Stimulated activated naive CD8-positive, alpha-beta T cell treated with anti-CD3 and anti-CD28 coated beads, Interleukin-15, Interleukin-2, amounts not matched to agents 100 U/mL and 50 U/mL, for 24 hours (primary cell): ENCODE data around the gene ERP27.
A peak's percentile ranks its signal among the peaks of the same experiment; 100 is the strongest.

ENCODE experiments used
- ATAC-seq: fragments of 150-1000 bp; cut with Tn5 transposase; one replicate; pipeline ENCODE4 v1.10.0; 2021
- DNase-seq: peaks from one replicate; pipeline ENCODE4 v3.0.0; 2021

The ERP27 gene

DNA sequence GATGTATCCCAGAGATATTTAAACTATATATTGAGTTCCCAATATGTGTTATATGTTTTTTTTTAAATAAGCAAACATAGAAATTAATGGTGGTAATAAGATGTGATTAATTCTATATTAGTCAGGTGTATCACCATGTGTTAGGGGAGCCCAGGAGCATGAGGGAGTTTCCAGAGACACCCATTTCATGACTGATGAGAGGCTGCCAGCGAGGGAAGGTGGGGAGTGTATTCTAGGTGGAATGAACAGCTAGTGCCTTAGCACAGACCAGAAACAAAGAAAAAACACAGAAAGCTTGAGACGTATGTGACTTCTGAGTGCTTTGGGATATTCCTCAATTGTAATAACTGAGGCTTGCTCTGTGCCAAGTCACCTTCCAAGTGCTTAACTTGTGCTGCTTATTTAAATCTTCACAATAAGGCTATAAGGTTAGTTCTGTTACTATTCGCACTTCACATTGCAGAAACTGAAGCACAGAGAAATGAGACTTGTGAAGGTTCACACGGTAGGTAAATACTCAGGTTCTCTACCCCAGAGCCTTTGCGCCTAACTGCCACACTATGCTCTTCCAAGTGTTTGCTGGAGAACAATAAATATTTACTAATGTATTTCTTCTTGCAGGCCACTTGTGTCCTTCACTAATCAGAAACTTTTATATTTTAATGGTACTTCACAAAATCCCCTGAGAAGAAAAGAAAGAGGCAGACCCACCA, 34.8 kb downstream of the ERP27 start:
- ATAC-seq (no peak), DNase-seq (no peak)

DNA sequence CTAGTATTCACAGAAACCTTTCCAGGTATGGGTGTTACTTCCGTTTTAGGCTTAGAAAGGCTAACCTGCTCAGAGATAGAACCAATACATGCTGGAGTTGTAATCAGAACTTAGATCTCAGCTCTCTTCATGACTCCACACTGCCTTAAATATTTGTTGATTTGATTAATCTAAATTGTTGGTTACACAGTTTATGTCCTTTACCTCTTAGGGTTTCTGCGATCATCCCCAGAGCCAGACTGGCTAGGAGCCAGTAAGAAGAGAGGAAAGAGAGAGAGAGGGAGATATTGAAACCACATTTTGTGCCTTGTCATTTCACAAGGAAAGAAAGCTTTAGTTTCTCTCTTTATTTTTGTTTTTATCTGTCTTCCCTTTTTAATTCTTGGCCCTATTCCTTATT, 35.9 kb downstream of the ERP27 start:
- DNase-seq = no peak

DNA sequence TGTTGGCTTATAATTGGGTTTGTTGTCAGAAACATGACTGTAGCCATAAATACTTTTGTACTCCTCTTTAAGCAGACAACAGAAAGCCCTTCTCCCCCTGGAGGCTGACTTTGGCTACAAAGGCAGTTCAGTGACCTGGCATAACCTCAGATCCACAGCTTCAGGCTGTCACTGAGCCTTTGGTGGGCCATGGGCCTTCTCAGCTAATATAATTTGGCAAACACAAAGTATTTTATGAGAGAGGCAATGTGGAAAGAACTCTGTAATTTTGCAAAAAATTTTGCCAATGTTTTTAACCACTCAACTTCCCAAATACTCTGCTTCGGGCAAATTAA, 37.1 kb downstream of the ERP27 start:
- DNase-seq (no peak), ATAC-seq (no peak)

More for the DNA sequence above, 35.9 kb downstream of the ERP27 start:
- no peak for ATAC-seq

DNA sequence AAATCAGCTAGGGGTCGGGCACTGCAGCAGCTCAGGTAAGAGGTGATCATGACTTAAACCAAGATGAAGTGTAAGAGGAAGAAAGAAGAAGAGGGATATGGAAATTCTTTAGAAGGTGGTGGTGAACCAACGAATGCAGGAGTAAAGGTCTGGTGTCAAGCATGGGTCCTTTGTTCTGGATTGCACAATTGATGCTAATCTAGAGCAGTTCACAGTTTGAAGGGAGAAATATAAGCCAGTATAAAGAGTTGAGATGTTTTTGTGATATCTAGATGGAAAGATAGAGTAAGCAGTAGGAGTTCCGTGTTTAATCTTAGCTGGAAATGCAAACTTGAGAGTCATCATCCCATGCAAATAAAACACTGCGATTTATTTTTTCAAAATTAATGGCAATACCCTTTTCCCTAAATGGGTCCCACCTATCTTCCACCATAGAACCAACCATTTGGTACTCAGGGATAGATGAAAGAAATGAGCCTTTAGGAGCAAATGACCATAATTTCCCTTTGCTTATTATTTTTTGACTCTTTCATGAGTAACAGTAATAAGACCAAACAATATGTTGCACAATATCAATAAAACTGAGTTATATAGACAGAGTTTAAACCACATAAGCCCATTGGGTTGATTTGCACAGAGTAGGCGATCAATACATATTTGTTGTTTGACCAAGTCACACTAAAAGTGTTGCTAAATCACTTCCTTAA, 37.7 kb downstream of the ERP27 start:
- ATAC-seq (no peak), DNase-seq (no peak)

DNA sequence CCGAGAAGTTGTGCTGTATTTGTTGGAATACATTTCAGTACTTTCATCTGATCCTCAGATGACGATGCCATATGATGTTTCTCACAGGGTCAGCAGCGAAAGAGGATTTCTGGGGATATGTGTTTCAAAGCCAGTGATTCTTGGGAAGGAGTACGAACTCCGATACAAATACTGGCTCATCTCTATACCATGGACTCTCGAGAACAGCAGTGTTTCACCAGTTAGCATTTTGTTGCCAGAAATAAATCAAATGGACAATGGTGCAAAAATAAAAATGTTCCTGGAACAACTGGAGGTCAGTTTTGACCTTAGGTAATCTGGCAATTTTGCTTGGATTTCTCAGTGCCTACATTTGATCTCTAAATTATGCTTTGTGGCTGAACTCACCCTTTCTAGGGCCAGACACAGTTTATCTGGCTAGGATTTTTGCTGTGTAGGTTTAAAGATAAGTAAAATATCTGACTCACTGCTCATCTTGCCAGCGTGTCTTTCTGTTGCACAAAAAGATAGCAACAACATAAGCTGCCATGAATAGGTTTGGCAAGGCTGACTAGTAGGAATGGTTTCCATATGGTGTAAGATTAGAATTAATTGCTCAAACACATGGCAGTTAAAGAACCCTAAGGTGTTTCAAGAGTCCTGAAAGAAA, 41.7 kb downstream of the ERP27 start:
- ATAC-seq (no peak), DNase-seq (no peak)

DNA sequence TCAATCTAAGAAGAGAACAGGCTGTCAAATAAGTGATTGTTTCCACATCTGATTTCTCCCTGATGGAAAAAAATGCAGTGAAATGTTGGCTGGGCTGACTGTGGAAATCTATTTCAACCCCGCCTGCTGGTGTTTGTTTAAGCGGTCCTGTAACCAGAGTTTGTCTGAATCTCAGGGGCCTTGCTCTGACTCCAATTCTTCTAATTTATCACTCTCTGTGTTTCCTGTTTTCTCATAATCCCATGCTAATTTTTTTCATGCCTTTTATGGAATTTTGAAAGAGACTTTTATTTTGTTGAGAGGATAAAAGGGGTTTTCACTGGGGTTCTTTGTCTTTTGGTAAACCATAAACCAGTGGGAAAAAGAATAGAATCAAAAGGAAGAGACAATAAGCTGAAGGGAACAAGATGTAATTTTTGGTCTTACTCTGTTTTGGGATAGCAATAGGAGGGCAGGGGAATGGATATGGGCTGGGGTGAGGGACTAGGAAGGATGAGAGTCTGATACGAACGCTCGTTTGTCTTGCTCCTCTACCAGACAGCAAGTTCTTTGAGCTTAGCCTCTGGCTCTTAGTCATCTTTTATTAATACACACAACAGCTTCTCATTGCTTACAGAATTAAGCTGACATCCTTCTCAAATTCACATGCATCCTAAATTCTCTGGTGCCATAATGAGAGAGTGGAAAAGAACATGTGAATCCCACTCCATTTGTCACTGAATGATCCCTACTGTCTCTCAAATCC, 44.7 kb downstream of the ERP27 start:
- no peak for DNase-seq
- no peak for ATAC-seq

DNA sequence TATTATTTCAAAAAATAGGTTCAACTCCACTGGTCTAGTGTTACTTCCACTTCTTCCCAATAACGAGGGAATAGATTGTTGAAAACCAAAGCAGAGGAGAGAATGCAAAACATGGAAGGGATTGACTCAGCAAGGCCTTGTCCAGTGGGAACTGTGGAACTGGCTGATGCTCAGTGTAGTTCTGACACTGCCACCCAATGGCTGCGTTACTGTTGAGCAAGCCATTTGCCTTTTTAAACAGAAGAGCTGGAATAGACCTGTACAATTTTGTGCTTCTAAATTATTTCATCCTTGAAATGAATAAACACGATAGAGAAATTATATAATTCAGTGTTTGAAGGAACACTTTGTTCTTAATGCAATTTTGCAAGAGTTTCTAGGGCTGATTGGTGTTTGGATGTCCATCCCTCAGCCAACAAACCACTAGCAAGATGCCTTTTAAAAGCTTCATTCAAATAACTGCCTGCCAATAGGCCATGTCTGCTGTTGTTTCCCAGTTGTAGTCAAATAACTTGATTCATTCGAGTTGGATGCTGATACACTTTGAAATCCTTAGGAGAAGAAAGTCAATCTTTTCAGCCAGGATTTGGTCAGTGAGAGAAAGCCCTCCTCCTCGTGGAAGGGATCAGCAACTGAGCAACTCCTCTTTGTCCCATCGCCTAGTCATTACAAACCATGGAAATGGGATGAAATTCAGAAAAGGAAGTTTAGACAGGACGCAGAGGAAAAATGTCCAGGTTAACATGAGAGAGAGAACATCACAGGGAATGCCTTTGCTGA, 45.4 kb downstream of the ERP27 start:
- DNase-seq = no peak
- ATAC-seq = no peak

DNA sequence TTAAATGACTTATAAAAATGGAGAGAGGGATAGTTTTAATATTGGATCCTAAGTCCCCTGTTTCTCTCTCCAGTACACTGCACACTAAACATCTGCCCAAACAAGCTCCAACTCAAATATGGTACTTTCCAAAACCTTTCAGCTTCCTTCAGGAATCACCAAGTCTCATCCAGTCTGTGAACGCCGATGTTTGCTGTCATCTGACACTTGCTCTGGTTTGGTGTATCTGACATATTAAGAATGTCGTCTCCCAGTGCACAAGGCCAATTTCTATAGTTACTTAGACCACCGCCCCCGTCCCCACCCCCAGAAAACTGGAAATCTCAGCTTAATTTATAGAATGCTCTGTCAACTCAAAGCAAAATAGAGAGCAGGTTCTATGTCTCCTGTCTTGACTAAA, 47.6 kb downstream of the ERP27 start:
- no peak for ATAC-seq
- no peak for DNase-seq

DNA sequence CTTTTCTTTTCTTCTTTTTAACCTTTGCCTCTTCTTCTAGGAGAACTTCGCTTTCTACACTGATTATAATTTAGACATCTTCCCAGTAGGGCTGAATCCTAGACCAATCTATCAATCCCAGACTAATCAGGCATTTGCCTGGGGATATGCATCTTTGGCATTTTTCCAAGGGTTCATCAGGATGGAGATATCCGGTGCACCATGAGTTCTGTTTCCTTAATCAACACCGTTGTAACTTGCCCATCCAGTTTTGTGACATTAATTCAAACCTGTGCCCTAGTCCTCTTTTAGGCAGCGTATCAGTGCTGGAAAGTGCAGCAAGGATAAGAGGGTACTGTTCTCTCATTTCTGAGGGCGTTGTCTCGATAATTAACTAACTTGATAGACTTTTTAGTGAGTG, 52.1 kb downstream of the ERP27 start:
- no peak for DNase-seq
- no peak for ATAC-seq

DNA sequence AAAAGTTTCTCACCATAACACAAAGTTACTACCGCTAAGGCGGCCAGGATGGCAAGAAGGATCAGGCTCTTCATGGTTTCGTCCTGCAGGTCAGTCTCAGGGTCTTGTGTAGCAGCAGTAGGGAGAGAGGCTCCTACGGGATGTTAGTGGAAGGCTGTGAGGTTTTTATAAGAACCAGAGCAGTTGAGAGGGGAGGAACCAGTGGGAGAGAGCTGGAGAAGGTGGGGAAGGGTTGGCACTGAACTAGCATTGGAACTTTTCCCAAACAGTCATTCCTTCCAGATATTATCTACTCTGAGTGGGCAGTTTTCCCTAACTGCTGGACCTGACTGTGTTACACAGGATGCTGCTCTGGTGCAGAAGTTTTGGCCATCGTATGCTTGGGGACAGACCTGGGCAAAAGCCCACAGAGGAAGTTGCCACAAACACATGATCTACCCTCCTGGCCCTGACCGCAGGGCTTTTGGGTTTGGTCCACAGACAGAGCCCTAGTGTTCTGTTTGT, 52.6 kb downstream of the ERP27 start, which contains the start of gene MGP:
Gene MGP, minus strand, starts transcription at position 137 of the 504 bp plus-strand sequence. Its CDS starts 63 bp downstream, at position 74.
- ATAC-seq = no peak
- DNase-seq = no peak

DNA sequence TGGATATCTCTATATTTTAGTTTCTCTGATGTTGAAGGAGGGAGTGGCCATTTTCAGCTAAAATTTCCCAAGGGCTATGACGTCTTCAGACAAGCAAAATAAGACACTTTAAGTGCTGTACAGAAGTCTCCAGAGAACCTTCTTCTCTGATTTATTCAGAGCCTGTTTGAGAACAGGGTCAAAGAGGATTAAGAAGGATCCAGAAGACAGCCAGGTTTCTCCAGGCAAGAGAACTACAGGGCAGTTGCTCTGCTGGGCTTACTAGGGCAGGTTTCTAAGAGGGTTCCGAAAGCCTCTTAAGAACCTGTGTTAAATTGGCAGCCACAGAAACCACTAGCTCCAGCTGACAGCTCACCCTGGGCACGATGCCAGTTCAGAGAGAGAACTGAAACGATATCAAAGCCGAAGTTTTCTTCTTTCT, 53.9 kb downstream of the ERP27 start:
- peak; percentile 89 for ATAC-seq
- peak; percentile 77 for DNase-seq

DNA sequence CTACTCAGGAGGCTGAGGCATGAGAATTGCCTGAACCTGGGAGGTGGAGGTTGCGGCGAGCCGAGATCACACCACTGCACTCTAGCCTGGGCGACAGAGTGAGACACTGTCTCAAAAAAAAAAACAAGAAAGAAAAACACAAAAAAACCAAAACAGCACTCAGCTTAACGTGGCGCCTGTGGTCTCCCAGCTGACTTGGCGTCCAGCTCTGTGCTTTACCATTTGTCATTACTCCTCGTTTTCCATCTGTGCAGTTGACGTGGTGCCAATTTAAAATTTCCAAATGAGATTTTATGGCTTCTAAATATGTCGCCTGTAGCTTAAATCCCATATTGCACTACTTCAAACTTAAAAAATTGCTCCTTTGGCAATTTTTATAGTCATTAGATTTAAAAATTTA, 54.7 kb downstream of the ERP27 start:
- DNase-seq = no peak
- ATAC-seq = no peak

DNA sequence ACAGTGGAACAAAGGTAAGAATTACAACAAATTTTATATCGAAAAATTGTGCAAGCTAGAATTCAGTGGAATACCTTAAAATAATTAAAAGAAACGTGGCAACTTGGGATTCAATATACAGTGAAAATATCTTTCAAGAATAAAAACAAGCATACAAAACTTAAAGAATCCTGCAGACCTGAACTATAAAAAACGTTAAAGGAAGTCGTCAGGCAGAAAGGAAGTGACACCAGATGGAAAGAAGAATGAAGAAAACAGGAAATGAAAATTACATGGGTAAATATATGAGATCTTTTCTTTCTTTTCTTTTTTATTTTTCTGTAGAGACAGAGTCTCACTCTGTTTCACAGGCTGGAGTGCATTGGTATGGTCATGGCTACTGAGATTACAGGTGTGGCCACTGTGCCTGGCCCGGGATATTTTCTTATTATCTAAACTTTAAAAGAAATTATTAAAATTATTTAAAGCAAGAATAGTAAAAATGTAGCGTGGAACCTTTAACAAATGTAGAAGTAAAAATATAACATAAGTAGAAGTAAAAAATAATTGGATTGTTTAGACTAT, 57.4 kb downstream of the ERP27 start:
- ATAC-seq = no peak
- no peak for DNase-seq

DNA sequence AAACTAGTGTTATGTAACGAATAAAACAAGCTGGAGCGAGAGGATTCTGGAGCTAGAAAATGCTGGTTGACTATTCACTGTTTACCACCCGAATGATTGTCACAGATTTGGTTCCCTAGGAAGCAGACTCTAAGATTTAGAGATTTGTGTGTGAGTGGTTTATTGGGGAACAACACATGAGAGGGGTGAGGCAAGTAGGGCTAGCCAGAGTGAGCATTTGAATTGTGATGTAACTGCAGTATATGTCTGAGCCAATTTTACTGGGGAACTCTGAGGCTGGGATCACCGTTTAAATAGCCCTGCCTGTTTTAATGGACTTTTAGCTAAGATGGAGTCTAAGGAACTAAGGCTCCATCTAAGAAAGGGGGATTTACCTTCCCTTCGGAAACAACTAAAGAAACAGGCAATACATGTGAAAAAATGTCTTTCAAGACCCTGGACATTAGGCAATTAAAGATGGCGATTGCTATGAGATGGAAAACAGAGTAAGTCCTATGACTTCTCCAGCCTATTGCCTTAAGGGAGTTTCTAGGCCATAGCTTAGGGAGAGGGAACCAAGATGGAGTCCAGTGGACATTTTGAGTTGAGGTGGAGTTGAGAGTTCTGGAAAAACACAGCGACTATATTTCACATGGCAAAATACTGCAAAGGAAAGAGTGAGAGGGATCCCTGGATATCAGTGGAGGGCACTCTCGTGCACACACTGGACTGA, 59.0 kb downstream of the ERP27 start:
- ATAC-seq = no peak

DNA sequence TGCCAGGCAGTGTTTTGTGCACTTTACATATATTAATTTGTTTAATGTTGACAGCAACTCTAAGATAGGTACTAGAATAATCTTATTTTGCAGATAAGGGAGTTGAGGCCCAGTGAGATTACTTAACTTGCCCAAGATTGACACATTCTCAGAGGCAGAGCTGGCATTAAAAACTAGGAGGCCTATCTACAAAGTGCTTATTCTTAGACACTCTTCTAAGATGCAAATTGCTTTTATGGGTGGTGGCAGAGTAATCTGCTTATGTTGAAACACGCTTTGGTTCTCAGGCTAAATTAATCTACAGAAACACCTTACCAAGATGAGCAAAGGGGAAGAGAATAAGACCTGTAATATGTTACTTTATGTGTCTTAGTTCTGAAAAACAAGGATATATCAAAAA, 59.8 kb downstream of the ERP27 start:
- ATAC-seq (no peak), DNase-seq (no peak)

More for the DNA sequence above, 59.0 kb downstream of the ERP27 start:
- DNase-seq = no peak

DNA sequence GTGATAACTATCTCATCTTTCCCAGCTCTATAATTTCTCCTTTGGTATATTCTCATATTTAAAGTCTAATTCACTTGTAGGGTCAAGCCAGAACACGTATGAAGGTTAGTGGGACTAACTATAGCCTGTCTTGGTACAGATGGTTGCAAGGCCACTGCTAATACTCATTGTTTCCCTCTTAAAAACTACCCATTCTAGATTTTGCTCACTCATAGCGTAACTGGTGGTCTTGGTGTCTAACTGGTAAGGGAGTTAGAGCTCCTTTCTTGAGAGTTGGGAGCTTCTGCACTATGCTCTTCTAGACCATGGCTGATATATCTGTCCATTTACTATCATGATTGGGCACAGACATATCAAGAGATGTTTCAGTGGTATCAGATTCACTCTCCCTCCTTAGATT, 61.5 kb downstream of the ERP27 start:
- no peak for ATAC-seq
- no peak for DNase-seq

DNA sequence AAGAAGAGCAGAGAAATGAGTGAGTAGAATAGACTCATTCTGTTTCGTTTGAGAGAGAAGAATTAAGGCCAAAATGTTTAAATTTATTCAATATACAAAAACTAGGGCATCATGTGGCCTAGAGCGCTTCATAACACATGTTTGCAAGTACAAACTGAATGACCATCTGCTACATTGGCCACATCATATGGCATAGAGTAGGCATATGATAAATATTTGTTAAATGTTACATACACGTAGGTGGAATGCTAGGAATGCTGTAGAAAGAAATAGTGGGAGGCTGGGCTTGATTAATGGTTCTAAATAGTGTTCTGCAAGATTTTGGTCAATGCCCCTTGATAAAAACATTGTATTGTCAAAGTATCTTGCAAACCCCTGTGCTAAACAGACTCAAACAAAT, 63.5 kb downstream of the ERP27 start:
- ATAC-seq (no peak), DNase-seq (no peak)

DNA sequence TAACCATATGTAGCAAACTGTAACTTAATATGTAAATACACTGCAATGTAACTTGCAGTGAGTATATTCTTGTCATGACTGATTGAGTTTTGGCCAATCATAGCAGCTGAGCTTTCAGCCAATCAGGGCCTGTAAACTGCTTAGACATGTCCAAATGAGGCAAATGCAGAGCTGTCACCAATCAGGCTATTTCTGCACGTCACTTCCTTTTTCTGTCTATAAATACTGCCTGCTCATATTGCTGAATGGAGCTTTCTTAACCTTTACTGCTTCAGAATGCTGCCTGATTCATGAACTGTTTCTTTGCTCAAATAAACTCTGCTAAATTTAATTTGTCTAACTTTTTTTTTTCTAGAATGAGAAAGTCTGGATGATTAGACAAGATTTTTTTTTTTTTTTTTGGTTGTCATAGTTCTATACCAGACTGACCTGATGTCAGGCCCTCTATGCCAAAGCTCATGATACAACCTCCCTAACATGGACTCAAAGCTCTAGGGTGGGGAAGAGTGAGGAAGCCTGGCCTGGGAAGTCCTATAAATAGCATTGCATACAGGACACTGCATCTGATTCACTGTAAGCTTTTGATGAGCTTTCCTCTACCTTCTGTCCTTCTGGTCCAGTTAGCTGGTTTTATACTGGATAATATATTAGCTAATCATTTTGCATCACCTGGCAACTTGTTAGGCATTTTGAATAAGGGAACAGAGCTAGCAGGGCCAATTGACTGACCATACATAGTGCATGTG, 64.7 kb downstream of the ERP27 start:
- ATAC-seq = no peak
- no peak for DNase-seq

DNA sequence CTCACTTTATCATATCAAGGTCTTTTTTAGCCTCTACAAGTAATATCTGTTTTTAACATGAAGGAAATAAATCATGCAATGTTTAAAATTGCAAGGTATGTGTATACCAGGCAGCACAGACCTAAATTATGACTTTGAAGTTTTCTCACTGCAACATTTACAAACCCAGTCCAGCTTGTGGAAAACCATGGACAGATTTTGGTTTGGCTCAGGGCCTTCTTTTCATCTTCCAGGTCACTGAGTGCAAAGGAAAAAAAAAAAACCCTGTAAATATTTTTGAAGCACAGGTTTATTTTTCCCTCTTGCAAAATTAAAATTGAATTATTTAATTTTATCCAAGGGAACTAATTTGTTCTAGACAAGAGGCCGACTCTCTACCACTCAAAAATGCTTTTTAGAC, 66.5 kb downstream of the ERP27 start:
- ATAC-seq (no peak), DNase-seq (no peak)

DNA sequence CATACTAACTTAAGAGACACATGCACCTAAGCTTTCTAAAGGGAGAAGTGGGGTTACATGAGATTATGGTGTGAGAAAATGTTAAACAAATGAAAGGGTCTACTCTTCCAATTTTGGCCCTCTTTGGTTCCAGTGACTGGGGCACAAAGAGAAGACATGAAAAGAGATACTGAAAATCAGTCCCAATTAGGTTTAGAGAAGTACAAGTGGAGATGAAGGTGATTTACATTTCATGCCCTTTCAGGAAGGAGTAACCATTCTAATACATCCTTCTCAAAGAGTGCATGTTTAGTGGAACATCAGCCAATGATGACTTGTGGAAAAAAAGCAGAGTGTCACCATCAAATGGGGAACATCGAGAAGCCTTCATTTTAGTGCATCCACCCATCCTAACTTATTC, 67.1 kb downstream of the ERP27 start:
- DNase-seq (no peak), ATAC-seq (no peak)
